K562 (cell line): ENCODE data around the gene ARHGAP30. TPM values are rescaled to one million over a fixed set of nuclear protein-coding genes. Genes with fewer than 3 reads are reported as not detected.

Experiments used
- ATF3 ChIP-seq, 2 experiments: fragments of 450-650 bp in 1 of 2; sonication (generic) in 1 of 2; formaldehyde crosslinking in 1 of 2; IDR thresholded peaks in 1 of 2; conservative IDR thresholded peaks in 1 of 2; 2 replicates each; pipeline versions ENCODE4 v1.6.1 to v1.8.1; 2016 to 2023; ENCODE audit warnings: mild to moderate bottlenecking in 2 of 2, moderate library complexity in 2 of 2, inconsistent platforms in 1 of 2, missing genetic modification reagents in 1 of 2
- ATF7 ChIP-seq: fragments of 450-650 bp; IDR thresholded peaks from 2 replicates; pipeline ENCODE4 v1.7.1; 2014; ENCODE audit warnings: mild to moderate bottlenecking, moderate library complexity
- HDAC1 ChIP-seq, 2 experiments: fragments of 450-650 bp; IDR thresholded peaks; 2 replicates each; pipeline ENCODE4 v1.6.1; 2016 to 2017; ENCODE audit warnings: inconsistent platforms in 1 of 2, mild to moderate bottlenecking in 1 of 2, moderate library complexity in 1 of 2
- HDAC8 ChIP-seq: fragments of 450-650 bp; IDR thresholded peaks from 2 replicates; pipeline ENCODE4 v1.6.1; 2016; ENCODE audit warnings: mild to moderate bottlenecking, missing genetic modification characterization, moderate library complexity, missing compliant biosample characterization
- HEY1 ChIP-seq: fragments of 250-450 bp; sonication (Bioruptor Pico); IDR thresholded peaks from 2 replicates; pipeline ENCODE4 v1.5.0; 2020; ENCODE audit warnings: mild to moderate bottlenecking, moderate library complexity, borderline replicate concordance
- HMG20A ChIP-seq: fragments of 450-650 bp; formaldehyde crosslinking; conservative IDR thresholded peaks from 2 replicates; pipeline ENCODE4 v1.4.0; 2020; ENCODE audit warnings: mild to moderate bottlenecking, mixed read lengths
- HMGN3 ChIP-seq: IDR thresholded peaks from 2 replicates; pipeline ENCODE4 v1.6.1; 2011; ENCODE audit warnings: borderline replicate concordance, low read depth, mild to moderate bottlenecking, mixed read lengths, low read length; ENCODE audit not compliant: insufficient read length; ENCODE audit errors: extremely low read depth
- HNRNPK ChIP-seq: fragments of 200-400 bp; formaldehyde crosslinking; IDR thresholded peaks from one replicate; pipeline ENCODE4 v1.6.1; 2018; ENCODE audit warnings: mild to moderate bottlenecking, low read depth, low read length; ENCODE audit not compliant: poor library complexity, severe bottlenecking
- KDM5B ChIP-seq: fragments of 200-600 bp; sonication (generic); IDR thresholded peaks from 2 replicates; pipeline ENCODE4 v1.6.1; 2012; ENCODE audit warnings: low read depth, mild to moderate bottlenecking, moderate library complexity, low read length, control low read depth, inconsistent platforms; ENCODE audit not compliant: insufficient replicate concordance
- KLF10 ChIP-seq: fragments of 250-450 bp; sonication (Bioruptor Pico); IDR thresholded peaks from 2 replicates; pipeline ENCODE4 v1.6.1; 2021; ENCODE audit warnings: matching md5 sums
- NR2C2 ChIP-seq, 2 experiments: fragments of 200-800 bp in 1 of 2; sonication (Bioruptor generic) in 1 of 2; sonication (generic) in 1 of 2; formaldehyde crosslinking in 1 of 2; IDR thresholded peaks; 2 replicates each; pipeline versions ENCODE4 v1.6.1 to v1.8.0; 2016 to 2022; ENCODE audit warnings: mild to moderate bottlenecking in 1 of 2, missing compliant biosample characterization in 1 of 2, missing genetic modification characterization in 1 of 2, missing genetic modification reagents in 1 of 2
- POLR2G ChIP-seq: fragments of 200-400 bp; formaldehyde crosslinking; IDR thresholded peaks from 2 replicates; pipeline ENCODE4 v1.6.1; 2017; ENCODE audit warnings: low read depth, mild to moderate bottlenecking, antibody characterized with exemption, low read length, moderate library complexity
- POU5F1 ChIP-seq: fragments of 150-350 bp; IDR thresholded peaks from 2 replicates; pipeline ENCODE4 v1.6.1; 2014; ENCODE audit warnings: borderline replicate concordance, low read length, low read depth, mild to moderate bottlenecking; ENCODE audit not compliant: partially characterized antibody
- SIN3A ChIP-seq, 2 experiments: fragments of 150-350 bp in 1 of 2; IDR thresholded peaks; 2 replicates each; pipeline ENCODE4 v1.6.1; 2011 to 2016; ENCODE audit warnings: borderline replicate concordance in 2 of 2, low read depth in 2 of 2, low read length in 2 of 2, mild to moderate bottlenecking in 2 of 2, moderate library complexity in 2 of 2; ENCODE audit not compliant: control insufficient read depth in 1 of 2
- SRSF7 ChIP-seq: fragments of 200-400 bp; formaldehyde crosslinking; optimal IDR thresholded peaks from 2 replicates; pipeline ENCODE3; 2017; ENCODE audit warnings: mild to moderate bottlenecking, low read depth, low read length
- TAL1 ChIP-seq: fragments of 450-650 bp; IDR thresholded peaks from 2 replicates; pipeline ENCODE4 v1.6.1; 2016; ENCODE audit warnings: mild to moderate bottlenecking
- TEAD2 ChIP-seq: fragments of 450-650 bp; IDR thresholded peaks from 2 replicates; pipeline ENCODE4 v1.6.1; 2016; ENCODE audit warnings: missing genetic modification characterization, control low read depth, missing compliant biosample characterization
- ZNF239 ChIP-seq: fragments of 250-450 bp; sonication (Bioruptor Pico); IDR thresholded peaks from 2 replicates; pipeline ENCODE4 v1.4.0; 2020; ENCODE audit warnings: mild to moderate bottlenecking
- polyA plus RNA-seq, 8 experiments: library from polyadenylated mRNA; depleted of rRNA in 4 of 8; stranded (reverse) in 5 of 8; unstranded in 3 of 8; fragments of >200 nt; fragmentation: Nextera tagmentation in 2 of 8; fragmentation: Illumina TruSeq in 1 of 8; extraction: Ambion mirVana in 2 of 8; extraction: Trizol in 1 of 8; gene quantifications; 2 replicates each; pipeline versions ENCODE4 v1.2.1 to v1.2.3, GENCODE V29; 2011 to 2014; ENCODE audit warnings: inconsistent platforms in 1 of 8, missing spikeins in 1 of 8
- total RNA-seq, 7 experiments: library from RNA; depleted of rRNA in 6 of 7; stranded (reverse); fragments of >200 nt in 6 of 7; fragmentation: Illumina TruSeq in 2 of 7; extraction: Trizol in 2 of 7; gene quantifications; 2 replicates each; pipeline versions ENCODE4 v1.2.1 to v1.2.3, GENCODE V29; 2011 to 2021; ENCODE audit warnings: low replicate concordance in 1 of 7
- TF ChIP-seq, protein P1 (sequence below): fragments of 250-450 bp; sonication (Bioruptor Pico); IDR thresholded peaks from 2 replicates; pipeline ENCODE4 v1.4.0; 2020
- TF ChIP-seq, protein P2 (sequence below): sonication (generic); formaldehyde crosslinking; IDR thresholded peaks from 2 replicates; pipeline ENCODE4 v1.8.0; 2023; ENCODE audit warnings: mild to moderate bottlenecking, missing genetic modification reagents

The ARHGAP30 gene
- total and polyA plus RNA-seq, 9 of the 15 experiments (the other 6 are each of a cell fraction or from before 2014, with no cell fraction given), result 0.01 to 0.73 (median 0.12) TPM

GRCh38 chr1:161013488-161014230 is 56.0 kb downstream of the ARHGAP30 start (continued):
- peak in 1 of 2 experiments; percentile 73; a peak in 2 of 4 replicates for TF ChIP-seq SIN3A (IDR thresholded peaks at IDR 0.05; ENCODE audit: borderline replicate concordance in 2 of 2, control insufficient read depth in 1 of 2, low read depth in 2 of 2, low read length in 2 of 2)
- TF ChIP-seq, protein P1, sequence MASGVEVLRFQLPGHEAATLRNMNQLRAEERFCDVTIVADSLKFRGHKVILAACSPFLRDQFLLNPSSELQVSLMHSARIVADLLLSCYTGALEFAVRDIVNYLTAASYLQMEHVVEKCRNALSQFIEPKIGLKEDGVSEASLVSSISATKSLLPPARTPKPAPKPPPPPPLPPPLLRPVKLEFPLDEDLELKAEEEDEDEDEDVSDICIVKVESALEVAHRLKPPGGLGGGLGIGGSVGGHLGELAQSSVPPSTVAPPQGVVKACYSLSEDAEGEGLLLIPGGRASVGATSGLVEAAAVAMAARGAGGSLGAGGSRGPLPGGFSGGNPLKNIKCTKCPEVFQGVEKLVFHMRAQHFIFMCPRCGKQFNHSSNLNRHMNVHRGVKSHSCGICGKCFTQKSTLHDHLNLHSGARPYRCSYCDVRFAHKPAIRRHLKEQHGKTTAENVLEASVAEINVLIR (CRISPR knock-in tag), result peak; percentile 73
- peak; percentile 87 for TF ChIP-seq TAL1
- no peak for TF ChIP-seq HEY1 (CRISPR knock-in tag)
- TF ChIP-seq ZNF239 (CRISPR knock-in tag), result no peak
- no peak for TF ChIP-seq SRSF7
- TF ChIP-seq, protein P2, sequence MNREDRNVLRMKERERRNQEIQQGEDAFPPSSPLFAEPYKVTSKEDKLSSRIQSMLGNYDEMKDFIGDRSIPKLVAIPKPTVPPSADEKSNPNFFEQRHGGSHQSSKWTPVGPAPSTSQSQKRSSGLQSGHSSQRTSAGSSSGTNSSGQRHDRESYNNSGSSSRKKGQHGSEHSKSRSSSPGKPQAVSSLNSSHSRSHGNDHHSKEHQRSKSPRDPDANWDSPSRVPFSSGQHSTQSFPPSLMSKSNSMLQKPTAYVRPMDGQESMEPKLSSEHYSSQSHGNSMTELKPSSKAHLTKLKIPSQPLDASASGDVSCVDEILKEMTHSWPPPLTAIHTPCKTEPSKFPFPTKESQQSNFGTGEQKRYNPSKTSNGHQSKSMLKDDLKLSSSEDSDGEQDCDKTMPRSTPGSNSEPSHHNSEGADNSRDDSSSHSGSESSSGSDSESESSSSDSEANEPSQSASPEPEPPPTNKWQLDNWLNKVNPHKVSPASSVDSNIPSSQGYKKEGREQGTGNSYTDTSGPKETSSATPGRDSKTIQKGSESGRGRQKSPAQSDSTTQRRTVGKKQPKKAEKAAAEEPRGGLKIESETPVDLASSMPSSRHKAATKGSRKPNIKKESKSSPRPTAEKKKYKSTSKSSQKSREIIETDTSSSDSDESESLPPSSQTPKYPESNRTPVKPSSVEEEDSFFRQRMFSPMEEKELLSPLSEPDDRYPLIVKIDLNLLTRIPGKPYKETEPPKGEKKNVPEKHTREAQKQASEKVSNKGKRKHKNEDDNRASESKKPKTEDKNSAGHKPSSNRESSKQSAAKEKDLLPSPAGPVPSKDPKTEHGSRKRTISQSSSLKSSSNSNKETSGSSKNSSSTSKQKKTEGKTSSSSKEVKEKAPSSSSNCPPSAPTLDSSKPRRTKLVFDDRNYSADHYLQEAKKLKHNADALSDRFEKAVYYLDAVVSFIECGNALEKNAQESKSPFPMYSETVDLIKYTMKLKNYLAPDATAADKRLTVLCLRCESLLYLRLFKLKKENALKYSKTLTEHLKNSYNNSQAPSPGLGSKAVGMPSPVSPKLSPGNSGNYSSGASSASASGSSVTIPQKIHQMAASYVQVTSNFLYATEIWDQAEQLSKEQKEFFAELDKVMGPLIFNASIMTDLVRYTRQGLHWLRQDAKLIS (CRISPR knock-in tag), result 0 out of 2 replicates have a peak, but pooled peaks have one; percentile 30
- TF ChIP-seq POLR2G, result peak; percentile 43; the same call in 1 of the 2 replicates
- TF ChIP-seq HDAC1 (IDR thresholded peaks at IDR 0.05), result peak in 1 of 2 experiments; percentile 87; a peak in 2 of 4 replicates
- no peak for TF ChIP-seq HNRNPK
- TF ChIP-seq TEAD2, result peak; percentile 67; the same call in 1 of the 2 replicates
- TF ChIP-seq HMGN3, result no peak
- peak; percentile 58; the same call in 1 of the 2 replicates for TF ChIP-seq NR2C2 (CRISPR knock-in tag; IDR thresholded peaks at IDR 0.05)
- peak; percentile 86 for TF ChIP-seq NR2C2 (tag; IDR thresholded peaks at IDR 0.05)
- peak; percentile 94 for TF ChIP-seq ATF7
- peak; percentile 72; the same call in 1 of the 2 replicates for TF ChIP-seq ATF3 (IDR thresholded peaks at IDR 0.05)
- TF ChIP-seq ATF3 (CRISPR knock-in tag; conservative IDR thresholded peaks at IDR 0.05), result no peak
- TF ChIP-seq POU5F1, result no peak
- TF ChIP-seq KLF10 (CRISPR knock-in tag), result no peak
- TF ChIP-seq HDAC8, result peak; percentile 29; the same call in 1 of the 2 replicates
- peak; percentile 55 for TF ChIP-seq KDM5B
- TF ChIP-seq HMG20A (CRISPR knock-in tag), result no peak
